Measurements from ENCODE around the gene SHCBP1. TPM values are rescaled to one million over a fixed set of nuclear protein-coding genes. Genes with fewer than 3 reads are reported as not detected.

SHCBP1 gene
- total RNA-seq, 6 donors from 2014 or later, result 0.89 to 12.1 (median 1.6) TPM

DNA sequence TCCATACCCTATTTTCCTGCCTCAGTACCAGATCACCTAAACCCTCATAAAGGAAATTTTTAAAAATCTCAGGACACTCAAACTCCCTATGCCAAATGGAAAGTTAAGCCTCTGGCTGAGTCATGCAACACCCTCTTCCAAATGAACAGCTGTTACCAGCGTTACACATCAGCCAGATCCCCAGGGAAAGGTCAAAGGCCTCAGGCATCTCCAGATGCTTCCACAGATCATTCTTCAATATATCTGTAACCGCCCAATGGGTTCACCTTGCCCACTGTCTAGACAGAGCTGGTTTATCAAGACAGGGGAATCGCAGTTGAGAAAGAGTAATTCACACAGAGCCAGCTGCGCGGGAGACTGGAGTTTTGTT lies 29.1 kb upstream of the SHCBP1 start:
- Histone ChIP-seq H3K27ac (peak overlapping the region in 1 of 4 donors; percentile 55), H3K4me3 (no peak overlapping the region), H3K27me3 (no peaks in the 10 kb centered on the region), H3K4me1 (no peaks in the 10 kb centered on the region), H3K36me3 (no peaks in the 10 kb centered on the region), H3K9me3 (no peaks in the 10 kb centered on the region)
- 74 to 82% methylated on average over 5 of the region's 5 CpGs for WGBS, 2 donors
- ATAC-seq (ENCODE audit: low FRiP score in 2 of 2) (peak in 1 of 2 donors; percentile 92), DNase-seq (no peak)
- TF ChIP-seq, protein P1, sequence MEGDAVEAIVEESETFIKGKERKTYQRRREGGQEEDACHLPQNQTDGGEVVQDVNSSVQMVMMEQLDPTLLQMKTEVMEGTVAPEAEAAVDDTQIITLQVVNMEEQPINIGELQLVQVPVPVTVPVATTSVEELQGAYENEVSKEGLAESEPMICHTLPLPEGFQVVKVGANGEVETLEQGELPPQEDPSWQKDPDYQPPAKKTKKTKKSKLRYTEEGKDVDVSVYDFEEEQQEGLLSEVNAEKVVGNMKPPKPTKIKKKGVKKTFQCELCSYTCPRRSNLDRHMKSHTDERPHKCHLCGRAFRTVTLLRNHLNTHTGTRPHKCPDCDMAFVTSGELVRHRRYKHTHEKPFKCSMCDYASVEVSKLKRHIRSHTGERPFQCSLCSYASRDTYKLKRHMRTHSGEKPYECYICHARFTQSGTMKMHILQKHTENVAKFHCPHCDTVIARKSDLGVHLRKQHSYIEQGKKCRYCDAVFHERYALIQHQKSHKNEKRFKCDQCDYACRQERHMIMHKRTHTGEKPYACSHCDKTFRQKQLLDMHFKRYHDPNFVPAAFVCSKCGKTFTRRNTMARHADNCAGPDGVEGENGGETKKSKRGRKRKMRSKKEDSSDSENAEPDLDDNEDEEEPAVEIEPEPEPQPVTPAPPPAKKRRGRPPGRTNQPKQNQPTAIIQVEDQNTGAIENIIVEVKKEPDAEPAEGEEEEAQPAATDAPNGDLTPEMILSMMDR (IDR thresholded peaks at IDR 0.05), result no peak
- no peak for TF ChIP-seq POLR2AphosphoS5 (IDR thresholded peaks at IDR 0.05)
- TF ChIP-seq POLR2A (IDR thresholded peaks at IDR 0.05), result no peak
- no peak for TF ChIP-seq EP300 (IDR thresholded peaks at IDR 0.05)

DNA sequence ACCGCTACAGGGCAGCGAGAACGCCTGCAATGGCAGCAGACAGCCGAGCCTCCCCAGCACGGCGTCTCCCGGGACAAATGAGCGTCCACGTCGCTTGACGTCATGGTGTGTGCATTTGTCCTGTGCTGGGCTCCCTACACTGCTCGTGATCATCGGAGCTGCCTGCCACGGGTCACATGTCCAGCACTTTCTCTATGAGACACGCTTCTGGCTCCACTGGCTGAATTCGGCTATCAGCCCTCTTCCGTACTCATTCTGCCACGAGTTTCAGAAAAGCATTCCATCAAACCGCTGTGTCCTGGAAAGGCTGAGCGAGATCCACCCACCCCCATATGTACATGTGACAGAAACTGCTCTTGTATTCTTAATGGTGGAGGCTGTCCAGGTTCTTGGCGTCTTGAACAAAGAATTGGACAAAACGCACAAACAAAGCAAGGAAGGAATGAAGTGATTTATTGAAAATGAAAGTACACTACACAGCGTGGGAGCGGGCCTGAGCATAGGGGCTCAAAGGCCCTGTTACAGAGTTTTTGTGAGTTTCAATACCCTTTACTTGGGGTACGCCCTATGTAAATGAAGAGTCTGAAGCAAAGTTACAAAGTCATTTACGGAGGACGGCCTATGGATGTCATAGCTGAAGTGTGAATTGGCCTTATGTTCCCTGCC lies 28.5 kb upstream of the SHCBP1 start:
- Histone ChIP-seq H3K27me3 (no peaks in the 10 kb centered on the region), H3K27ac (peak overlapping the region in 1 of 4 donors; percentile 55), H3K9me3 (no peaks in the 10 kb centered on the region), H3K36me3 (no peaks in the 10 kb centered on the region), H3K4me1 (no peaks in the 10 kb centered on the region), H3K4me3 (no peak overlapping the region)
- 83 to 87% methylated on average over 22 to 27 of the region's 27 CpGs for WGBS, 2 donors
- TF ChIP-seq EP300 (IDR thresholded peaks at IDR 0.05) (no peak), POLR2A (IDR thresholded peaks at IDR 0.05) (no peak), POLR2AphosphoS5 (IDR thresholded peaks at IDR 0.05) (no peak)
- TF ChIP-seq, protein P1 (IDR thresholded peaks at IDR 0.05), result no peak
- DNase-seq (peak in 1 of 2 donors; percentile 62), ATAC-seq (ENCODE audit: low FRiP score in 2 of 2) (peak; percentile 30 to 93)

DNA sequence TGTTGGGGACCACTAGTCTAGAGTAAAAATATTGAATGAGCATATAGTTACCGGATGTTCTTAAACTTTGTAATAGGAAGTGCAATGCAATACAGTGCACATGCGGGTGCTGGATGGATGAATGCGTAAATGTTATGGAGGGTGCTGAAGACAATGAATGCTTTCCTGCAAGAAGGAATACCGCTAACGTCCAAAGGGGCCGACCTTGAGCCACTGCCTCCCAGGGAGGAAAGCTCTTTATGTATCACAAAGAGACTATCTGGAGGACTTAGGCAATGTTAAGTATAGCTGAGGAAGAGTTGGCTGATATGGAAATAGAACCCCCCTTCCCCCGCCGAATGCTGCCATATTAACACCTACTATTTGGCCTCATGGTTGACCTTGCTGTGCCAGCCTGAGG lies 27.5 kb upstream of the SHCBP1 start:
- 88 to 94% methylated on average over 6 to 8 of the region's 8 CpGs for WGBS, 2 donors
- no peaks in the 10 kb centered on the region for H3K36me3 ChIP-seq
- no peaks in the 10 kb centered on the region for H3K9me3 ChIP-seq
- DNase-seq, result no peak
- ATAC-seq (ENCODE audit: low FRiP score in 2 of 2), result no peak
- TF ChIP-seq POLR2A (IDR thresholded peaks at IDR 0.05) (no peak), POLR2AphosphoS5 (IDR thresholded peaks at IDR 0.05) (no peak), EP300 (IDR thresholded peaks at IDR 0.05) (no peak)
- TF ChIP-seq, protein P1 (IDR thresholded peaks at IDR 0.05), result no peak
- no peaks in the 10 kb centered on the region for H3K27me3 ChIP-seq
- no peak overlapping the region for H3K27ac ChIP-seq
- no peaks in the 10 kb centered on the region for H3K4me1 ChIP-seq
- no peak overlapping the region for H3K4me3 ChIP-seq

DNA sequence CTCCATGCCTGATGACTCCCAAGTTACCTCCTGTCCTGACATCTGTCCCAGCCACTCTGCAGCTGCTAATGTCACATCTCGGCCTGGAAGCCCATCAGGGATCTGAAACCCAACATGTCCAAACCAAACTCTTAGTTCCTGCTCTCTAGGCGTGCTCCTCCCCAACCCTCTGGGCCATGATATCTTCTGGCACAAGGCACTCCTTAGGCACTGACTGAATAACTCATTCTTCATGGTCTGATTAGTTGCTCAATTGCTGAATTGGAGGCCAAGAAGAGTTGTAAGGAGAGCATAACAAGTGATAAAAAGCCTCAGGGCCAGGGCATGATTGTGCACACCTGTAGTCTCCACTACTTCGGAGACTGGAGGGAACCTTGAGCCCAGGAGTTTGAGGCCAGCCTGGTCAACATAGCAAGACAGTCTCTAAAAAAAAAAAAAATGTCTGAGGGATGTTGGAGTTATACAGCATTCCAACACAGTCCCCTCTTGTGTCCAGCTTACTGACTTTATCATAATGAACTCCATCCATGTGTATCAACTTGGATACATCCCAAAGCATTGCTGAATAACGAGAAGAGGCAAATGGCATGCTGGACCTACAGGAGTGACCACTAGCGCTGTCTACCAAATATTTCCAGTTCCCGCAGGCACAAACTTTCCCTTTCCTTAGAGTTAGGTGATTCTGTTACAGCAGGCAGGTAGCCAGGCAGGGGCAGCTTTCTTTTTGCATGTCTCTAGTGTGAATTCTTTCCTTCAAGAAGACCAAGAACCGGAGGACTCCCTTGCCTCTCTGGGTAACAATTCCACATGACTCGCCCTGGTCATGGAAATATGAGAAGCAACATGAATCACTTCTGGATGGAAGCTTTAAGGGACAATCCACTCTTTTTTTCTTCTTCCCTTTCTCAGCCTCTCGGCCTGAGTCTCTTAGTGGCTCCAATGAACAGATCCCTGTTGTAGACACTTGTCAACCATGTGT lies 18.1 kb upstream of the SHCBP1 start:
- no peaks in the 10 kb centered on the region for H3K27me3 ChIP-seq
- no peak overlapping the region for H3K27ac ChIP-seq
- no peak for DNase-seq
- TF ChIP-seq EP300 (IDR thresholded peaks at IDR 0.05) (no peak), POLR2A (IDR thresholded peaks at IDR 0.05) (no peak), POLR2AphosphoS5 (IDR thresholded peaks at IDR 0.05) (no peak)
- TF ChIP-seq, protein P1 (IDR thresholded peaks at IDR 0.05), result no peak
- WGBS, 2 donors, result 85 to 87% methylated on average over 9 of the region's 9 CpGs
- H3K4me3 ChIP-seq, result no peak overlapping the region
- no peaks in the 10 kb centered on the region for H3K36me3 ChIP-seq
- ATAC-seq (ENCODE audit: low FRiP score in 2 of 2), result no peak
- no peaks in the 10 kb centered on the region for H3K4me1 ChIP-seq
- no peaks in the 10 kb centered on the region for H3K9me3 ChIP-seq
